ENCODE measurements around the gene GTPBP2.

- TF ChIP-seq E2F4 (IDR thresholded peaks at IDR 0.05; ENCODE audit: low read depth, low read length) (no peak), RAD51 (IDR thresholded peaks at IDR 0.05) (no peak)
Observed at GRCh38 chr6:43630980-43631619, 2.0 kb upstream of the GTPBP2 start.

All from GM12878 (cell line).